GM19455 (cell line): ENCODE results near the gene SLC25A17.
"Not testable (repeated sequence)": the region's sequence is repeated elsewhere in the genome, so short reads cannot be mapped to it uniquely, and the experiment has no call there.

Experiments used
- ATAC-seq: cut with Tn5 transposase; IDR thresholded peaks from one replicate; pipeline ENCODE4 v1.9.1; 2021; ENCODE audit not compliant: unreplicated experiment

The SLC25A17 gene

DNA sequence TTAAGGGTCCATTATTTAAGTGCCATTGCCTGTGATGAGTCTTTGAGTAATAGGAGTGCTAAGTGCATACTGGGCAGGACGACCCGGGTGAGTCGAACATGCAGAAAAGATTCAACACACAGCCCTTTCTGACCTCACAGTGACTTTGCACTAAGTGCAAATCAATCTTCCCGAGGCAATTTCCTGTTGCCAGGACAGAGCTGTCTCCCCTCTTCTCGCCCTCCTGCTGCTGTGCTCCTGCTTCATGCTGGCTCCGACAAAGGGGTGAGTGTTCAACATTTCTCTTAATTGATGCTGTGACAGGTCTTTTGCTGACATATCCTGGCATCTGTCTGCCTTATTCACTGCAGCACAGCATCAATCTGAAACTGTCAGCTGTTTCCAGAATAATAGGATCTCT, 97.9 kb downstream of the SLC25A17 start:
- ATAC-seq, result no peak

GRCh38 chr22:40720538-40721256, 98.4 kb downstream of the SLC25A17 start:
- ATAC-seq, result no peak

- ATAC-seq, result not testable (repeated sequence)
Measured at GRCh38 chr22:40720156-40720537, 99.0 kb downstream of the SLC25A17 start.
